Stimulated activated CD8-positive, alpha-beta memory T cell treated with anti-CD3 and anti-CD28 coated beads, Interleukin-15, amount 100 ng/mL, for 4 hours (primary cell): ENCODE measurements around the gene PTPRA.
"Not testable (repeated sequence)": the region's sequence is repeated elsewhere in the genome, so short reads cannot be mapped to it uniquely, and the experiment has no call there.

Source experiments
- DNase-seq, 2 donors: peaks; one replicate each; pipeline ENCODE4 v3.0.0-alpha.2; 2020; ENCODE audit warnings: low read depth in 2 of 2

PTPRA gene

DNA sequence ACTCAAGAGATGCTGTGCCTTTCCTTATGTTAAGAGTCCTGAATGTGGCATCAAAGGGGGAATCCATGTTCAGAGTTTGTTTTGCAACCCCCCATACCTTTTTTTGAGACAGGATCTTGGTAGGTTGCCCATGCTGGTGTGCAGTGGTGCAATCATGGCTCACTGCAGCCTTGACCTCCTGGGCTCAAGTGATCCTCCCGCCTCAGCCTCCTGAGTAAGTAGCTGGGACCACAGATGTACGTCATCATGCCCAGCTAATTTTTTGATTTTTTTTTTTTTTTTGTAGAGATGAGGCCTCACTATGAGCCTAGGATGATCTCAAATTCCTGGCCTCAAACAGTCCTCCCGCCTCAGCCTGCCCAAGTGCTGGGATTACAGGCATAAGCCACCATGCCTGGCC, 16.5 kb downstream of the PTPRA start:
- no peak for DNase-seq

DNA sequence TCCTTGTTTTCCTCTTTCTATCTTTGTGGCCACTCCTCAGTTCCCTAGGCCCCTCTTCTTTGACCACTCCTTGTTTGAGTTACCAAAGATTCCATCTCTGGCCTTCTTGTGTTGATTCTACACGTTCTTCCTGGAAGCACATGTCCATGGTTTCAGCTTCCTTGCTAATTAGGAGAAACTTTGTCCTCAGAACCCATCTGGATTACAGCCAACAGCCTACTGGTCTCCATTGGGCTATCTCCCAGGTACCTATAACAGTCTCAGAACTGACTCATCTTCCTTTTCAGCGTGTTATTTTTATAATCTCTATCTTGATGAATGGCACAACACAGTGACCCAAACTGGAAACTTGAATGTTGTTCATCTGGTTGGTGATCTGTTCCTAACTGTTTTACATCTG, 17.5 kb downstream of the PTPRA start:
- no peak for DNase-seq

DNA sequence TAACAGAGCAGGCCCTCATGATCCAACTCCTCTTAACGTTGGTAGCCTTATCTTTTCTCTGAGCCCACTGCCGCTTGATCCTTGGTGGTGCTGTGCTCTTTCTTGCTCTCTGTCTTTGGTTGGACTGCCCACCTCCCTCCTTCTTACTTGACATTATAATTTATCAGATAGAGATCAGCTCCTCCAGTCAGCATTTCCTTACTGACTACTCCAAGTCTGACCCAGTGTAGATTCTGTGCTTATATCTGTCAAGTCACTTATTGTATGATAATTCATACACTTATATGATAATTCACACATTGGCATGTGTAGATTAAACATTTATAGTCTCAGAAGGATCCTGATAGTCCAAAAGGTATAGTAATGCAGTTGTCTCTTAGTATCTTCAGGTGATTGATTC, 18.1 kb downstream of the PTPRA start:
- DNase-seq: no peak

DNA sequence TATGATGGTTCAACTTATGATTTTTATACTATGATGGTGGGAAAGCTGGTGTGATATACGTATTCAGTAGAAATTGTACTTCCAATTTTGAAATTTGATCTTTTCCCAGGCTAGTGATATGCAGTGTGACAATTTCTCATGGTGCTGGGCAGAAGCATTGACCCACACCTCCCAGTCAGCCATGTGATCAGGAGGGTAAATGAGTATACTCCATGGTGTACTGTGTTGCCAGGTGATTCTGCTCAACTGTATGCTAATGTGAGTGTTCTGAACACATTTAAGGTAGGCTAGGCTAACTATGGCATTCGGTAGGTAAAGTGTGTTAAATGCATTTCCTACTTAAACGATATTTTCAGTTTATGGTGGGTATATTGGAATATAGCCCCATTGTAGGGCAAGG, 19.1 kb downstream of the PTPRA start:
- DNase-seq: no peak

DNA sequence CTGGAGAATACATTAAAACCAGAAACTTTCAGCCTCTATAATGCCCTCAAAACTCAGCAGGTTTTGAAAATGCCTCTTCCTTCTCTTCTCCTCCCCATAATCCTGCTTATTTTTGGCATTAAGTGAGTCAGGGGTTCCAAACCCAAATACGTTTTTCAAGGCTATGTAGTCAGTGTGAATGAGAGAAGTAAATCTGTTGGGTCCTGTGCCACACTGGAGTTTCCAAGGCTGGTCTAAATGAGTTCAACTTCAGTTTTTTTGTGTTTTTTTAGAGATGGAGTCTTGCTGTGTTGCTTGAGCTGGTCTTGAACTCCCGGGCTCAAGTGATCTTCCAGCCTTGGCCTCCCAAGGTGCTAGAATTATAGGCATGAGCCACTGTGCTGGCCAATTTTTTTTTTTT, 20.9 kb downstream of the PTPRA start:
- no peak for DNase-seq

DNA sequence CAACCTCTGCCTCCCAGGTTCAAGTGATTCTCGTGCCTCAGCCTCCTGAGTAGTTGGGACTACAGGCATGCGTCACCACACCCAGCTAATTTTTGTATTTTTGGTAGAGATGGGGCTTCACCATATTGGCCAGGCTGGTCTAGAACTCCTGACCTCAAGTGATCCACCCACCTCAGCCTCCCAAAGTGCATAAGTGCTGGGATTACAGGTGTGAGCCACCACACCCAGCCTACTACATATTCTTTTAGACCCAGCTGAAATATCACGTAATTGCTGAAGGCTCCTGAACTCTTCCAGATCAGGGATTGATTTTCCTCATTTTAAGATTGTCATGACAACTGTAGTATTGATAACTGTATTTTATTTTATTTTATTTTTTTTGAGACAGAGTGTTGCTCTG, 21.9 kb downstream of the PTPRA start:
- not testable (repeated sequence) for DNase-seq

DNA sequence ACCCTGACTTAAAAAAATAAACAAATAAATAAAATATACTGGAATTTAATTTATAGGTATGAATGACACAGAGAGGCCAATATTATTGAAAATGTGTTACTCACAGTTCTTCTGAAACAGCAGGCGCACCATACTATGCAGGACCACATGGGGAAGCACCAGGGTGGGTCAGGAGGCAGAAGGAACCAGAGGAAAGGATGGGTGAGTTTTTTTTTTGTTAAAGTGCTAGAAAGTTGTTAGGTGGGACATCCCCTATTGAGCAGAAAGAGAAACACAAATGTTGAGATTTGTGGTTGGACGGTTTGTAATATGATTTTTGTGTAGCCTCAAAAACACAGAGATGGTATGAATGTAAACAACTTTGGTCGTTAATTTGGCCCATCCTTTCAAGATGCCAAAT, 26.0 kb downstream of the PTPRA start:
- DNase-seq: no peak

DNA sequence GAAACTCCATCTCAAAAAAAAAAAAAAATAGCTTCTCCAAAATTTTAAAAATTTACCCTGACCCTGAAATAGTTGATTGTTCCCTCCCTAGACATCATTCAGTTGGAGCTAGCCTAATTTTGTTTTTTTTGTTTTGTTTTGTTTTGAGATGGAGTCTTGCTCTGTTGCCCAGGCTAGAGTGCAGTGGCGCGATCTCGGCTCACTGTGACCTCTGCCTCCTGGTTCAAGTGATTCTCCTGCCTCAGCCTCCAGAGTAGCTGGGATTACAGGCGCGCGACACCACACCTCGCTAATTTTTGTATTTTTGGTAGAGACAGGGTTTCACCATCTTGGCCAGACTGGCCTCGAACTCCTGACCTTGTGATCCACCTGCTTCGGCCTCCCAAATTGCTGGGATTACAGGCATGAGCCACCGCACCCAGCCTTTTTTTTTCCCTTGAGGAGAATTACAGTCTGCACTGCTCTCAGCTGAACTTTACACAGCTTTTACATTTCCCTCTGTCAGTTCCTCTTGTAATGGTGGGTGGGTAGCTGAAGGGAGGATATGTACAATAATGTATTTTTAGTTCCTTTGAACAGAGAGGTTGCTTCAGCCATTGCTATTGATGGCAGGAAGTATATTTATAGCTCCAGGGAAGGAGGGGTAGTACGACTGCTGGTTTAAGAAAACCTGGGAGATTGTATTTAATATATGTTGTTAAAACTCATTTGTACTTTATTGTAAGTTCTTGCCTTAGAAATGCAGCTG, 27.7 kb downstream of the PTPRA start:
- no peak for DNase-seq

DNA sequence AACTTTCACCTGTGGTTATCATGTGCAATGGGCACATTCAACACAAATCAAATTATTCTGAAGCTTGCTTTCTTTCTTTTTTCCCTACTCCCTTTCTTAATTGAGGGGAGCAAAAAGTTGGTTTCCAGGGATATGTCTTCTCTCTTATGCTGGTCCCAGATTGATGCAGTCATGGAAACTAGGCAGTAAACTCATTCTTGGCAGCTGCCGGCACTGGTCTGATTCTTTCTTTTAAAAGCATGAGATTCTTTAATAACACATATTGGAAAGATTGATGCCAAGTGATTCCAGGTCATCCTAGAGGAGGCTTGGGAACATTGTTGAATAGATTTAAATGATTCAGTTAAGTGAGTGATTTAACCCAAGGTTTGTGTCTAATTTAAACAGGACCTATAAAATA, 29.0 kb downstream of the PTPRA start:
- DNase-seq: no peak

DNA sequence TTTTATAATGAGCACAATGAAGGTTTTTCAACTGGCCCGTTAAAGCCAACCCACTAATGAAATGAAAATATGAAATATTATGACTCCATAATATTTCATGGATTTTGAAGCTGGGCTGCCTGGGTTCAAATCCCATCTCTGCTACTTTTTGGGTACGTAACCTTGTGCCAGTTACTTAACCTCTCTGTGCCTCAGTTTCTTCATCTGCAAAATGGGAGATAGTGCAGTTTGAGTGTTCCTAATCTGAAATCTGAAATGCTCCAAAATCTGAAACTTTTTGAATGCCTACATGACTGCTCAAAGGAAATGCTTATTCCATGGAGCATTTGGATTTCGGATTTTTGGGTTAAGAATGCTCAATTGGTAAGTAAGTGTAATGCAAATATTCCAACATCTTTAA, 29.5 kb downstream of the PTPRA start:
- no peak for DNase-seq

DNA sequence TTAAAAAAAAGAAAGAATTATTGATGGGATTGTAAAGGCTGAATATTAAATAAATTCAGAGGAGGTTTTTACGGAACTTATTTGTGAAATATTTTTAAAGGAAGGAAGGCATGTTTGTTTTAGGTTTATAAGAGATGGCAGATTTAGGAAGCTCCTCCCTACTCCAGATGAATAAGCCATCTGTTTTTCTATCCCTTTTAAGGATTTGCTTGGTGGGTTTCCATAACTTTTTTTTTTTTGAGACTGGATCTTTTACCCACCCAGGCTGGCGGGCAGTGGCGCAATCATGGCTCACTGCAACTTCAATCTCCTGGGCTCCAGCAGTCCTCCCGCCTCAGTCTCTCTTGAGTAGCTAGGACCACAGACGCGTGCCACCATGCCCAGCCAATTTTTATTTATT, 30.4 kb downstream of the PTPRA start:
- no peak for DNase-seq

DNA sequence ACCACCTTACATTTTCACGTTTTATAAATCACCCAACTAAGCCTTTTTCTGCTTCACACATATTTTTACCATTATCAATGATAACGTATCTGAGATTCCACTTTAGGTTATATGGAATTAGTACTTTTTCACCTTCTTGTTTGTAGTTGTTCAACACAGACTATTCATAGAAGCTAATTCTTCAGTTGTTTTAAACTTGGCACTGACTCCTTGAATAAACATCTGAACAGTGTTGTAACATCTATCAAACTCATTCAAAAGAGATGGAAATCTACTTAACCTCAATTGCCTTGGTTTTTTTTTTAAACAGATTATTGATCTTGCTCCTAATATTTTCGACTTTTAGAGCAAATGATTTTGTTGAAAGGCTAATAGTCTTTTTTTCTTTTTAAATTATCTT, 34.2 kb downstream of the PTPRA start:
- DNase-seq: no peak

DNA sequence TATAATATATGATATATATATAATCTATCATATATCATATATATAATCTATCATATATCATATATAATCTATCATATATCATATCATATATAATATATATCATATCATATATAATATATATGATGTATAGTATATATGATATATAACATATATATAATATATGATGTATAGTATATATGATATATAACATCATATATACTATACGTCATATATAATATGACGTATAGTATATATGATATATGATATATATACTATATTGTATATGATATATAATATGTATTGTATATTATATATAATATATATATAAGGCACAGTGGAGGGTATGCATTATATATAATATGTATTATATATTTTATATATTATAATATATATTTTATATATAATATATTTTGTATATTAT, 36.7 kb downstream of the PTPRA start:
- no peak for DNase-seq

DNA sequence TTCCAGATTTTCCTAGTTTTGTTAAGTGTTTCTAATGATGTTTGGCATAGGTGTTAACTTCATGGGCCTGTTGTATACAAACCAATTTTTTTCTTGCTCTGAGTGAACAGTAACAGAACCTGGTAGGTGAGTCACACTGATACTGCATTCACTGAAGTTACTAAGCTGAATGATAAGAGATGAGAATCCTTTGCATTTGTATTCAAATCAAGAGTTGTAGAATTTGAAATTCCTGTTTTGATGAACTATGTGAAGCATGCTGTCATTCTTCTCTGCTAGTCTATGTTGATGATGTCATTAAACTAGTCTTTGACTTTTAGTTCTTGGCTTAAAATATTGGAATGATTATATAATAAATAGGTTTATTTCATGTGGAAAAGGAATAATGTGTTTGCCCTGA, 37.9 kb downstream of the PTPRA start:
- no peak for DNase-seq

DNA sequence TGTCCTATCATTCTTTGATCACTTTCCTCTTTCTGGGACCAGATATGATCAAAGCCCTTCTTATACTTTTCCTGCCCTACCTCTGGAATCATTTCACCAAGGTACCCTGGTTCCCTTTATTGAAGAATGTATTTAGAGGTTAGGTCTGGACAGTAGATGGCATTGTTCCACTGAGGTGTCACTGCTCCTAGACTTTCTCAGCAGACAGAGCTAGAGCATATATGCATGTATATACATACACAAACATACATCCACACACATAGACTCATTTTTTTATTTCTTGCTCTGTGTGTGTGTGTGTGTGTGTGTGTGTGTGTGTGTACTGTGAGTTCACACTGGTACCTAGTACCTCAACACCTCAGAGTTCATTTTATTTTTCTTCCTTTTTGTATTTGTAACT, 40.9 kb downstream of the PTPRA start:
- no peak for DNase-seq

DNA sequence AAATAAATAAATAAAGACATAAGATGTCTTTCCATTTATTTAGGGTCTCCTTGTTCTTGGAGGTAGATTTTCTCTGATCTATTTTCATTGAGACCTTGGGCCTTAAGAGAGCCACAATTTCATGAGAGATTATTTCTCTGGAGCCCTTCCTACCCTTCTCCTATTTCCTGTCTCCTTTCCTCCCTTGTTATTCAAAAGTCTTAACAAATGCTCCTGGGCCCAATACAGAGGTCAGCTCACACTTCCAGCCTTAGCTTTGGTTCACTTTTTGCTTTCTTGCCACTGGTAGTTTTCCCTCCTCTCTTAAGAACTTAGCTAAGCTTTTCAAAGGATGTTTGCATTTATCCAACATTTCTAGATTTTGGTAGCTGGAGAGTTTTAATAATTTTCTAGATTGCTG, 44.0 kb downstream of the PTPRA start:
- no peak for DNase-seq

DNA sequence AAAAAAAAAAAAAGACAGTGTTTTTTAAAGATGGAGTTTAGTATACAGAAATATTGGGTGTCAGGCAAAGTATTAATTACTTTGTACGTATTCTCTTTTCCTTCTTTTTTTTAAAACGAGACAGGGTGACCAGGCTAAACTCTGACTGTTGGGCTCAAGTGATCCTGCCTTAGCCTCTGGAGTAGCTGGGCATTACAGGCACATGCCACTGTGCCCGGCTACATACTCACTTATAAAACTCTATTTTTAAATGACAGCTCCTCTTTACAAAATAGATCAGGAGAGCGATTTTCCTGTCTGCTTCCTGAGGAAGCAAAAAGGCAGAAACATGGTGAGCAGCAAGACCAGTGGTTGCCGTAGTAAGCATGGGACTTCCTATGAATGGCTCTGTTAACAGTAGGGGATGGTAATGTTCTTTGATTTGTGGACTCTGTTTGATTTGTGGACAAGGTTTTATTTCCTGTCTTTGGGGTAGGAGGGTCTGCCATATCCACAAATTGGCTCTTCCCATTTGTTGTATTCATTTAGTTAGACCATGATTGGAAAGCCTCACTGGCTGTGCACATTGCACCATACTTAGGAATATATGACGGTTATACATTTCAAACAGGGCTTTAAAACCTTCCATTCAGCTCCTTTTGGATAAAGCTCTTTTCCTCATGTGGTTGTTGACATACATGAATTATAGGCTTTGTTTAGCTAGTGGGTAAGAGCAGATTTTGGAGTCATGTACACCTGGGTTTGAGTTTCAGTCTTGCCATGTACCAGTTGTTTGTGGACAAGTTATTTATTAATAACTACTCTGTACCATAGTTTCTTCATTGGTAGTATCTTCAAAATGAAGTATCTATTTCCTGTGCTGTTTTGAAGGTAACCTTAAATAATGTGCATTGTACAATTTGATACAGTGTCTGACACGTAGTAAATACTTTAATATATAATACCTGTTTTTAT, 45.1 kb downstream of the PTPRA start:
- no peak for DNase-seq

DNA sequence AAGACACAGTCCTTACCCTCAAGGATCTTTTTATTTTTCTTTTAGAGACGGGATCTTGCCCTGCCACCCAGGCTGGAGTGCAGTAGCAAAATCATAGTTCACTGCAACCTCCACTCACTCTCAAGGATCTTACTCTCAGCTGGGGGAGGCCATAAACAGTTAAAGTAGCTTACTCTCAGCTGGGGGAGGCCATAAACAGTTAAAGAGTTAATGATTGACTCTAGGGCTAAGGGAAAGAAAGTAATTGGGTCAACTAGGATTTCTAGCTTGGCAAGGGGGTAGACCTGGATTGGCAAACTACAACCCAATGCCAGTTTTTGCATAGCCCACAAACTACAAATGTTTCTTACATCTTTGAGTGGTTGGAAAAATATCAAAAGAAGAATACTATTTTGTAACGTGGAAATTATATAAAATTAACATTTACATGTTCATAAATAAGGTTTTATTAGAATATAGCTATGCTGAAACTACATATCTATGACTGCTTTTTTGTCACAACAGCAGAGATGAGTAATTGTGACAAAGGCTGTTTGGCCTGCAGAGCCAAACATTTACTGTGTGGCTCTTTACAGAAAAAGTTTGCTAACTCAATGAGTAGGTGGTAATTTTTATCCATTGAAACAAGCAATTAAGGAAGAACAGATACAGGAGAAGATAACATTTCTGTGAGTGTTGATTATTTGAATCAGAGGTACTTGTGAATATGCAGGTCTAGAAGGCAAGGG, 46.4 kb downstream of the PTPRA start:
- DNase-seq: no peak

DNA sequence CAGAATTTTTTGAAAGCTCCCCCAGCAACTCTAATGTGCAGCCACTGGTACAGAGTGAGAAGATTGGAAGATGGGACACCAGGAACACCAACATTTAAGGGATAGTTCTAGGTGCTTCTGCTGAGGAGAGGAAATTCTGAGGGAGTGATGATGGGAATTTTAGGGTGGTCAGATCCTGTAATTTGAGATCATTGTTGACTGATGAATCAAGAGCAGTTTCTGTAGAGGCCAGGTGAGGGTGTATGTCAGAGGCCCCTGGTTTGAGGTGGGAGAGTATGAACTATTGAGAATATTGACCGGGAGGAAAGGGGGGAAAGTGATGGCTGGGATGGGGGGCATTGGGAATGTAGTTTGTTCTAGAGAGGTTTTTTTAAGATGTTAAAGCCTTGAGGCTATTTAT, 47.2 kb downstream of the PTPRA start:
- no peak for DNase-seq

DNA sequence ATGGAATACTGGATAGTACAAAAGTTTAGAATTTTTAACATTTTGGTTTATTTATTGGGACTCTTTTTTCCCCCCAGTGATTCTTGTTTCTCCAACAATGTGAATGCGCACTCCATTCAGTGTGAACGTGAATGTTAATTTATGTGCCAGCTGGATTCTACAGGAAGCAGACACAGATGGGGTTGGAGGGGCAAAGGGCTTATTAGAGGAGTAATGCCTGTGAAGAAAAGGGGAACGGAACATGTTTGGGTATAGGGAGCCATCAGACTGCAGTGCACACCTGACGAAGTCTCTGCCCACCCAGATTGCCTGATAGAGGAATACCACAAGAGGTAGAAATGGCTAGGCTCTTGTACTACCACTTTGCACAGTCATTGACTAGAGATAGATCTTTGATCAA, 48.2 kb downstream of the PTPRA start:
- DNase-seq: no peak

DNA sequence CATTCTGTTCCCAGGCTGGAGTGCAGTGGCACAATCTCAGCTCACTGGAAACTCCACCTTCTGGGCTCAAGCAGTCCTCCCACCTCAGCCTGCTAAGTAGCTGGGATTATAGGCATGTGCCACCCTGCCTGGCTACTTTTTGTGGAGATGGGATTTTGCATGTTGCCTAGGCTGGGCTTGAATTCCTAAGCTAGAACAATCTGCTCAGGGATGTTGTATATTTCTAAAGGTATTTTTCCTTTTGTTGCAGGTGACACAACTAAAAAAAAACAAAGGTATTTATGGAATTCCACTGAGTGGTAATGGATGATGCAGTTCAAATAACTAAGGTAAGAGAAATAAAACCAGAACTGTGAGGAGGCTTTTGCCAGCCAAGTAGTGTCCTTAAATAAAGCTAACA, 49.7 kb downstream of the PTPRA start:
- no peak for DNase-seq

DNA sequence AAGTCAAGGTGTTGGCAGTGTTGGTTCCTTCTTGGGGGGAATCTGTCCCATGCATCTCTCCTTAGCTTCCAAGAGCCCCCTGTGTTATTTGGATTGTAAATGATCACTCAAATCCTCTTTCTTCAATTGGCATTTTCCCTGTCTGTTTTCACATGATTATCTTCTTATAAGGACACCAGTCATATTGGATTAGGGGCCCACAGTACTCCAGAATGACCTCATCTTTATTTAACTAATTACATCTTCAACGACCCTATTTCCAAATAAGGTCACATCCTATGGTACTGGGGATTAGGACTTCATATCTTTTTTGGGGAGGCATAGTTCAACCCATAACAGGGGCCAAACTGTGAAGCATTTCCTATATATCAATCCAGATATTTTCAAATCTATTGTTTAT, 57.3 kb downstream of the PTPRA start:
- no peak for DNase-seq

DNA sequence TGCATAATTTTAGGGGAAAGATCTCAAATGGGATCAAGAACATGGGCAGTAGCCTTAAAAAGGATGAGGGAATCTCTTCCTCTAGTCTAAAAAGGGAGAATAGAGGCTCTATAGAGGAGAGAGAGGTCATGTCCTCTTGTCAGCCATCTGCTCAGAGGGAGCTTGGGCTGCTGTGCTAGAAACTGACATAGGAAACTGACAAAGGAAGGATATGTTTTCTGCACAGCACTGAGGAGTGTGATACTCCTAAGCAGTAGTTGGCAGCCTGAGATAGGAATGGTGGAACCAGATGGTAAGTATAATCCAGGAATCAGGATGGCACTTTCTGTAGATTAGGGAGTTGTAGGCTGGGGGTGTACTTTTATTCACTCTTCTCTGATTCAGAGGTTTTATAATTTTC, 59.2 kb downstream of the PTPRA start:
- DNase-seq: no peak
